HepG2 (cell line): ENCODE measurements around the gene GBGT1. TPM values are rescaled to one million over a fixed set of nuclear protein-coding genes. Genes with fewer than 3 reads are reported as not detected.

Experiments
- CENPBD1 ChIP-seq: sonication (generic); formaldehyde crosslinking; IDR thresholded peaks from 2 replicates; pipeline ENCODE4 v1.8.0; 2022; ENCODE audit warnings: missing genetic modification reagents, low read depth, mild to moderate bottlenecking, borderline replicate concordance
- EEA1 ChIP-seq: sonication (generic); formaldehyde crosslinking; IDR thresholded peaks from 2 replicates; pipeline ENCODE4 v1.5.1; 2020; ENCODE audit warnings: mild to moderate bottlenecking, missing genetic modification reagents, borderline replicate concordance
- FOXP1 ChIP-seq, 2 experiments: fragments of 450-650 bp in 1 of 2; IDR thresholded peaks; 2 replicates each; pipeline ENCODE4 v1.6.1; 2017 to 2018; ENCODE audit warnings: antibody characterized with exemption in 1 of 2
- HDAC6 ChIP-seq: fragments of 200-600 bp; sonication (generic); IDR thresholded peaks from 2 replicates; pipeline ENCODE4 v1.7.0; 2017; ENCODE audit warnings: mild to moderate bottlenecking, antibody characterized with exemption, low read length, low read depth
- HOXA9 ChIP-seq: sonication (generic); formaldehyde crosslinking; IDR thresholded peaks from 2 replicates; pipeline ENCODE4 v1.8.1; 2022; ENCODE audit warnings: missing genetic modification reagents, mild to moderate bottlenecking, moderate library complexity, borderline replicate concordance
- IRF2 ChIP-seq: IDR thresholded peaks from 2 replicates; pipeline ENCODE4 v1.6.1; 2018; ENCODE audit warnings: missing genetic modification reagents, missing compliant biosample characterization
- MEIS2 ChIP-seq: sonication (generic); formaldehyde crosslinking; IDR thresholded peaks from 2 replicates; pipeline ENCODE4 v1.9.0; 2021; ENCODE audit warnings: mild to moderate bottlenecking, missing genetic modification reagents
- NFIB ChIP-seq: sonication (generic); formaldehyde crosslinking; IDR thresholded peaks from 2 replicates; pipeline ENCODE4 v1.9.0; 2021; ENCODE audit warnings: missing genetic modification reagents, mild to moderate bottlenecking, borderline replicate concordance
- PAWR ChIP-seq: sonication (generic); formaldehyde crosslinking; IDR thresholded peaks from 2 replicates; pipeline ENCODE4 v1.4.0; 2020; ENCODE audit warnings: missing genetic modification reagents, mild to moderate bottlenecking, borderline replicate concordance
- POLR2AphosphoS2 ChIP-seq: IDR thresholded peaks from 2 replicates; pipeline ENCODE4 v1.6.1; 2011; ENCODE audit warnings: low read depth, low read length, improper control_type of control experiment
- PTBP1 ChIP-seq: fragments of 200-400 bp; formaldehyde crosslinking; IDR thresholded peaks from 2 replicates; pipeline ENCODE4 v1.6.1; 2018; ENCODE audit warnings: low read length, low read depth; ENCODE audit not compliant: poor library complexity, severe bottlenecking
- RBM22 ChIP-seq: fragments of 200-400 bp; formaldehyde crosslinking; optimal IDR thresholded peaks from 2 replicates; pipeline ENCODE3; 2017; ENCODE audit warnings: mild to moderate bottlenecking, low read length, moderate library complexity
- SMAD1 ChIP-seq: sonication (generic); formaldehyde crosslinking; IDR thresholded peaks from 2 replicates; pipeline ENCODE4 v1.4.0; 2020; ENCODE audit warnings: missing genetic modification reagents, low read depth, mild to moderate bottlenecking, borderline replicate concordance
- STAG1 ChIP-seq: sonication (generic); formaldehyde crosslinking; IDR thresholded peaks from 2 replicates; pipeline ENCODE4 v1.4.0; 2020; ENCODE audit warnings: missing genetic modification reagents
- TGIF2 ChIP-seq: IDR thresholded peaks from 2 replicates; pipeline ENCODE4 v1.6.1; 2016; ENCODE audit warnings: control low read depth, missing compliant biosample characterization
- ZFP62 ChIP-seq: sonication (generic); formaldehyde crosslinking; IDR thresholded peaks from 2 replicates; pipeline ENCODE4 v1.4.0; 2020; ENCODE audit warnings: missing genetic modification reagents
- ZKSCAN5 ChIP-seq: sonication (generic); formaldehyde crosslinking; IDR thresholded peaks from 2 replicates; pipeline ENCODE4 v1.5.1; 2020; ENCODE audit warnings: mild to moderate bottlenecking, missing genetic modification reagents
- ZNF225 ChIP-seq: sonication (generic); formaldehyde crosslinking; IDR thresholded peaks from 2 replicates; pipeline ENCODE4 v1.4.0; 2020; ENCODE audit warnings: mild to moderate bottlenecking, missing genetic modification reagents
- ZNF276 ChIP-seq: sonication (generic); formaldehyde crosslinking; IDR thresholded peaks from 2 replicates; pipeline ENCODE4 v1.4.0; 2020; ENCODE audit warnings: mild to moderate bottlenecking, low read depth, missing genetic modification reagents
- ZNF615 ChIP-seq: sonication (generic); formaldehyde crosslinking; IDR thresholded peaks from 2 replicates; pipeline ENCODE4 v1.5.0; 2020; ENCODE audit warnings: mild to moderate bottlenecking, missing genetic modification reagents, borderline replicate concordance
- ZNF850 ChIP-seq: sonication (generic); formaldehyde crosslinking; conservative IDR thresholded peaks from 2 replicates; pipeline ENCODE4 v1.9.0; 2021; ENCODE audit warnings: mild to moderate bottlenecking, missing genetic modification reagents
- polyA plus RNA-seq, 8 experiments: library from polyadenylated mRNA; depleted of rRNA in 3 of 8; stranded (reverse) in 7 of 8; unstranded in 1 of 8; fragments of >200 nt; fragmentation: Illumina TruSeq in 4 of 8; extraction: Trizol in 4 of 8; gene quantifications; 2 replicates each; pipeline versions ENCODE4 v1.2.1 to v1.2.3, GENCODE V29; 2011 to 2016; ENCODE audit warnings: low read depth in 4 of 8, missing spikeins in 1 of 8, mixed read lengths in 1 of 8; ENCODE audit not compliant: insufficient read depth in 1 of 8
- total RNA-seq, 5 experiments: library from RNA; depleted of rRNA; stranded (reverse); fragments of >200 nt; fragmentation: Illumina TruSeq; extraction: Trizol; gene quantifications; 2 replicates each; pipeline ENCODE4 v1.2.3, GENCODE V29; 2016; ENCODE audit warnings: low read depth in 1 of 5
- TF ChIP-seq, protein P1 (sequence below): sonication (generic); formaldehyde crosslinking; conservative IDR thresholded peaks from 2 replicates; pipeline ENCODE4 v1.4.0; 2020; ENCODE audit warnings: missing genetic modification reagents
- TF ChIP-seq, protein P2 (sequence below): sonication (generic); formaldehyde crosslinking; IDR thresholded peaks from 2 replicates; pipeline ENCODE4 v1.5.0; 2020; ENCODE audit warnings: mild to moderate bottlenecking, missing genetic modification reagents
- TF ChIP-seq, protein P3 (sequence below): sonication (generic); formaldehyde crosslinking; IDR thresholded peaks from 2 replicates; pipeline ENCODE4 v1.4.0; 2020; ENCODE audit warnings: missing genetic modification reagents

Gene GBGT1
- total and polyA plus RNA-seq, 2 of the 13 experiments (the other 11 are each of a cell fraction or from before 2014, with no cell fraction given): not detected

- no peak for TF ChIP-seq FOXP1 (IDR thresholded peaks at IDR 0.05)
- no peak for TF ChIP-seq FOXP1 (CRISPR knock-in tag; IDR thresholded peaks at IDR 0.05)
- 0 out of 2 replicates have a peak, but pooled peaks have one; percentile 28 for TF ChIP-seq HOXA9 (CRISPR knock-in tag)
- no peak for TF ChIP-seq RBM22
- TF ChIP-seq, protein P1, sequence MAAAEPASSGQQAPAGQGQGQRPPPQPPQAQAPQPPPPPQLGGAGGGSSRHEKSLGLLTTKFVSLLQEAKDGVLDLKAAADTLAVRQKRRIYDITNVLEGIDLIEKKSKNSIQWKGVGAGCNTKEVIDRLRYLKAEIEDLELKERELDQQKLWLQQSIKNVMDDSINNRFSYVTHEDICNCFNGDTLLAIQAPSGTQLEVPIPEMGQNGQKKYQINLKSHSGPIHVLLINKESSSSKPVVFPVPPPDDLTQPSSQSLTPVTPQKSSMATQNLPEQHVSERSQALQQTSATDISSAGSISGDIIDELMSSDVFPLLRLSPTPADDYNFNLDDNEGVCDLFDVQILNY (CRISPR knock-in tag): 0 out of 2 replicates have a peak, but pooled peaks have one; percentile 40
- no peak for TF ChIP-seq TGIF2 (CRISPR knock-in tag)
- TF ChIP-seq SMAD1 (CRISPR knock-in tag): no peak; the same call in 1 of the 2 replicates
- no peak for TF ChIP-seq IRF2 (CRISPR knock-in tag)
- TF ChIP-seq HDAC6: no peak
- no peak for TF ChIP-seq PTBP1
- no peak for TF ChIP-seq ZNF615 (CRISPR knock-in tag)
- TF ChIP-seq NFIB (CRISPR knock-in tag): no peak
- TF ChIP-seq POLR2AphosphoS2: no peak
- TF ChIP-seq STAG1 (CRISPR knock-in tag): peak; percentile 29
- no peak; the same call in 1 of the 2 replicates for TF ChIP-seq ZNF850 (CRISPR knock-in tag)
- no peak for TF ChIP-seq CENPBD1 (CRISPR knock-in tag)
- TF ChIP-seq, protein P2, sequence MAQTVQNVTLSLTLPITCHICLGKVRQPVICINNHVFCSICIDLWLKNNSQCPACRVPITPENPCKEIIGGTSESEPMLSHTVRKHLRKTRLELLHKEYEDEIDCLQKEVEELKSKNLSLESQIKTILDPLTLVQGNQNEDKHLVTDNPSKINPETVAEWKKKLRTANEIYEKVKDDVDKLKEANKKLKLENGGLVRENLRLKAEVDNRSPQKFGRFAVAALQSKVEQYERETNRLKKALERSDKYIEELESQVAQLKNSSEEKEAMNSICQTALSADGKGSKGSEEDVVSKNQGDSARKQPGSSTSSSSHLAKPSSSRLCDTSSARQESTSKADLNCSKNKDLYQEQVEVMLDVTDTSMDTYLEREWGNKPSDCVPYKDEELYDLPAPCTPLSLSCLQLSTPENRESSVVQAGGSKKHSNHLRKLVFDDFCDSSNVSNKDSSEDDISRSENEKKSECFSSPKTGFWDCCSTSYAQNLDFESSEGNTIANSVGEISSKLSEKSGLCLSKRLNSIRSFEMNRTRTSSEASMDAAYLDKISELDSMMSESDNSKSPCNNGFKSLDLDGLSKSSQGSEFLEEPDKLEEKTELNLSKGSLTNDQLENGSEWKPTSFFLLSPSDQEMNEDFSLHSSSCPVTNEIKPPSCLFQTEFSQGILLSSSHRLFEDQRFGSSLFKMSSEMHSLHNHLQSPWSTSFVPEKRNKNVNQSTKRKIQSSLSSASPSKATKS (CRISPR knock-in tag): no peak
- 0 out of 2 replicates have a peak, but pooled peaks have one; percentile 53 for TF ChIP-seq EEA1
- no peak for TF ChIP-seq PAWR (CRISPR knock-in tag)
- no peak for TF ChIP-seq ZFP62
- TF ChIP-seq MEIS2 (CRISPR knock-in tag): peak; percentile 43; the same call in 1 of the 2 replicates
- no peak for TF ChIP-seq ZKSCAN5 (CRISPR knock-in tag)
- no peak; the same call in 1 of the 2 replicates for TF ChIP-seq ZNF276 (CRISPR knock-in tag)
- TF ChIP-seq, protein P3, sequence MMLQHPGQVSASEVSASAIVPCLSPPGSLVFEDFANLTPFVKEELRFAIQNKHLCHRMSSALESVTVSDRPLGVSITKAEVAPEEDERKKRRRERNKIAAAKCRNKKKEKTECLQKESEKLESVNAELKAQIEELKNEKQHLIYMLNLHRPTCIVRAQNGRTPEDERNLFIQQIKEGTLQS (CRISPR knock-in tag): no peak
- no peak for TF ChIP-seq ZNF225
These were observed 14.3 kb downstream of the GBGT1 start (continued) for GRCh38 chr9:133149130-133150015.
